WTC11 (cell line): ENCODE results near the gene TTC28. TPM values are rescaled to one million over a fixed set of nuclear protein-coding genes. Genes with fewer than 3 reads are reported as not detected.

Experiments
- ATAC-seq: fragments of 200-7000 bp; cut with Tn5 transposase; 2 replicates; pipeline ENCODE4 v1.10.0; 2021; ENCODE audit warnings: mild to moderate bottlenecking, moderate library complexity
- CTCF ChIA-PET: fragments of 300-600 bp; sonication (Branson Sonifier 250); formaldehyde crosslinking; loops from one replicate; lab custom pipeline; 2021; ENCODE audit warnings: antibody characterized with exemption; lab: Charles Lee
- POLR2A ChIA-PET: fragments of 350-600 bp; sonication (Branson Sonifier 250); formaldehyde crosslinking; loops from one replicate; lab custom pipeline; 2021; ENCODE audit warnings: antibody characterized with exemption; lab: Charles Lee
- DNase-seq: peaks from one replicate; pipeline ENCODE4 v3.0.0; 2021; ENCODE audit warnings: low spot score
- H3K27ac Mint-ChIP-seq: 2 replicates; pipeline ENCODE4 v1.8.0; 2021; ENCODE audit warnings: mixed read lengths
- H3K27me3 Mint-ChIP-seq: 2 replicates; pipeline ENCODE4 v1.8.0; 2021; ENCODE audit warnings: low read depth, mild to moderate bottlenecking, moderate library complexity, mixed read lengths
- H3K36me3 Mint-ChIP-seq: 2 replicates; pipeline ENCODE4 v1.8.0; 2021; ENCODE audit warnings: mixed read lengths
- H3K4me1 Mint-ChIP-seq: 2 replicates; pipeline ENCODE4 v1.8.0; 2022; ENCODE audit warnings: mixed read lengths
- H3K4me3 Mint-ChIP-seq: 2 replicates; pipeline ENCODE4 v1.8.0; 2021; ENCODE audit warnings: mild to moderate bottlenecking, moderate library complexity, mixed read lengths
- H3K9me3 Mint-ChIP-seq: 2 replicates; pipeline ENCODE4 v1.8.0; 2021; ENCODE audit warnings: mixed read lengths
- CREM ChIP-seq: sonication (generic); formaldehyde crosslinking; IDR thresholded peaks from 2 replicates; pipeline ENCODE4 v1.8.1; 2022; ENCODE audit warnings: mild to moderate bottlenecking, missing genetic modification reagents, moderate library complexity
- FOXK1 ChIP-seq: sonication (generic); formaldehyde crosslinking; IDR thresholded peaks from 2 replicates; pipeline ENCODE4 v1.8.0; 2022; ENCODE audit warnings: mild to moderate bottlenecking, moderate library complexity, missing genetic modification reagents
- GABPB1 ChIP-seq: sonication (generic); formaldehyde crosslinking; IDR thresholded peaks from 2 replicates; pipeline ENCODE4 v1.8.1; 2023; ENCODE audit warnings: mild to moderate bottlenecking, missing genetic modification reagents
- GRHL2 ChIP-seq: fragments of 250-450 bp; sonication (Bioruptor Pico); IDR thresholded peaks from 2 replicates; pipeline ENCODE4 v1.8.0; 2022; ENCODE audit warnings: mild to moderate bottlenecking, moderate library complexity; ENCODE audit not compliant: insufficient replicate concordance, severe bottlenecking
- JAZF1 ChIP-seq: fragments of 250-450 bp; sonication (Bioruptor Pico); IDR thresholded peaks from 2 replicates; pipeline ENCODE4 v1.9.0; 2021; ENCODE audit warnings: moderate library complexity, mild to moderate bottlenecking, inconsistent platforms
- JUN ChIP-seq: sonication (generic); formaldehyde crosslinking; IDR thresholded peaks from 2 replicates; pipeline ENCODE4 v1.8.0; 2023; ENCODE audit warnings: mild to moderate bottlenecking, missing genetic modification reagents
- MXD4 ChIP-seq: fragments of 250-450 bp; sonication (Bioruptor Pico); IDR thresholded peaks from 2 replicates; pipeline ENCODE4 v1.8.0; 2021; ENCODE audit warnings: mild to moderate bottlenecking, moderate library complexity, borderline replicate concordance
- NFE2L1 ChIP-seq: sonication (generic); formaldehyde crosslinking; IDR thresholded peaks from 2 replicates; pipeline ENCODE4 v1.8.1; 2023; ENCODE audit warnings: missing genetic modification reagents
- SMAD4 ChIP-seq: sonication (generic); formaldehyde crosslinking; IDR thresholded peaks from 2 replicates; pipeline ENCODE4 v1.8.0; 2022; ENCODE audit warnings: mild to moderate bottlenecking, missing genetic modification reagents
- TEAD4 ChIP-seq: sonication (generic); formaldehyde crosslinking; IDR thresholded peaks from 2 replicates; pipeline ENCODE4 v1.8.0; 2022; ENCODE audit warnings: mild to moderate bottlenecking, missing genetic modification reagents
- TP53 ChIP-seq: sonication (generic); formaldehyde crosslinking; IDR thresholded peaks from 2 replicates; pipeline ENCODE4 v1.8.1; 2023; ENCODE audit warnings: mild to moderate bottlenecking, missing genetic modification reagents
- ZNF121 ChIP-seq: sonication (generic); formaldehyde crosslinking; IDR thresholded peaks from 2 replicates; pipeline ENCODE4 v1.8.0; 2023; ENCODE audit warnings: missing genetic modification reagents
- ZNF219 ChIP-seq: sonication (generic); formaldehyde crosslinking; IDR thresholded peaks from 2 replicates; pipeline ENCODE4 v1.8.0; 2023; ENCODE audit warnings: missing genetic modification reagents, mild to moderate bottlenecking, borderline replicate concordance
- ZNF317 ChIP-seq: sonication (generic); formaldehyde crosslinking; IDR thresholded peaks from 2 replicates; pipeline ENCODE4 v1.8.1; 2023; ENCODE audit warnings: low read depth, mild to moderate bottlenecking, moderate library complexity, missing genetic modification reagents, borderline replicate concordance
- ZNF396 ChIP-seq: fragments of 250-450 bp; sonication (Bioruptor Pico); IDR thresholded peaks from 2 replicates; pipeline ENCODE4 v1.8.0; 2021; ENCODE audit warnings: mild to moderate bottlenecking, moderate library complexity, borderline replicate concordance
- ZNF416 ChIP-seq: fragments of 250-450 bp; sonication (Bioruptor Pico); IDR thresholded peaks from 2 replicates; pipeline ENCODE4 v1.9.0; 2021; ENCODE audit warnings: mild to moderate bottlenecking, inconsistent platforms
- total RNA-seq: library from RNA; stranded (reverse); gene quantifications from 3 replicates; pipeline ENCODE4 v1.2.3, GENCODE V29; 2021
- TF ChIP-seq, protein P1 (sequence below): sonication (generic); formaldehyde crosslinking; IDR thresholded peaks from 2 replicates; pipeline ENCODE4 v1.8.1; 2022; ENCODE audit warnings: mild to moderate bottlenecking, moderate library complexity, missing genetic modification reagents
- TF ChIP-seq, protein P2 (sequence below): sonication (generic); formaldehyde crosslinking; IDR thresholded peaks from 2 replicates; pipeline ENCODE4 v1.8.1; 2022; ENCODE audit warnings: missing genetic modification reagents, borderline replicate concordance
- TF ChIP-seq, protein P3 (sequence below): fragments of 250-450 bp; sonication (Bioruptor Pico); conservative IDR thresholded peaks from 2 replicates; pipeline ENCODE4 v1.9.0; 2021; ENCODE audit warnings: mild to moderate bottlenecking
- TF ChIP-seq, protein P4 (sequence below): sonication (generic); formaldehyde crosslinking; IDR thresholded peaks from 2 replicates; pipeline ENCODE4 v1.8.1; 2022; ENCODE audit warnings: mild to moderate bottlenecking, missing genetic modification reagents, moderate library complexity, borderline replicate concordance
- TF ChIP-seq, protein P5 (sequence below): sonication (generic); formaldehyde crosslinking; IDR thresholded peaks from 2 replicates; pipeline ENCODE4 v1.8.0; 2023; ENCODE audit warnings: missing genetic modification reagents
- TF ChIP-seq, protein P6 (sequence below): sonication (generic); formaldehyde crosslinking; IDR thresholded peaks from 2 replicates; pipeline ENCODE4 v1.8.1; 2023; ENCODE audit warnings: mild to moderate bottlenecking, missing genetic modification reagents, moderate library complexity
- TF ChIP-seq, protein P7 (sequence below): sonication (generic); formaldehyde crosslinking; IDR thresholded peaks from 2 replicates; pipeline ENCODE4 v1.8.1; 2023; ENCODE audit warnings: mild to moderate bottlenecking, missing genetic modification reagents, borderline replicate concordance

The TTC28 gene
- total RNA-seq, 1 experiment from 2014 or later: 13.0 TPM

DNA sequence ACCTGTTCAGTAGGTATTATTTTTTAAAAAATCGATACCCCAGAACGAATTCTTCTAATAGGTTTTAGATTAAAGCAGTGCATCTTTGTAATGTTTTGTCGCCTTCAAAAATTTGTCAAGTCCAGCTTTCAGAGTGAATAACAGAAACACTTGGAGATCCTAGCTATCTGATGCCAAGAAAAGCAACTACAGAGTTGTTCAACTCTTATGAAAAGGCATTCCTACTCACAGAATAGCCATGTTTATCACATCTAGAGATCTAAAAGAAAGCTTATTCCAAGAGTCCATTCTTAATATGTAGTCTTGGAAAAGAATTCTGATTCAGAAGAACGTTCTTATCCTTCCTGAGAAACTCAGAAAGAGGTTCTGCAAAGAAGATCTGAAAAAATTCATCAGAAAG is 268.5 kb downstream of the TTC28 start (continued):
- TF ChIP-seq, protein P1, sequence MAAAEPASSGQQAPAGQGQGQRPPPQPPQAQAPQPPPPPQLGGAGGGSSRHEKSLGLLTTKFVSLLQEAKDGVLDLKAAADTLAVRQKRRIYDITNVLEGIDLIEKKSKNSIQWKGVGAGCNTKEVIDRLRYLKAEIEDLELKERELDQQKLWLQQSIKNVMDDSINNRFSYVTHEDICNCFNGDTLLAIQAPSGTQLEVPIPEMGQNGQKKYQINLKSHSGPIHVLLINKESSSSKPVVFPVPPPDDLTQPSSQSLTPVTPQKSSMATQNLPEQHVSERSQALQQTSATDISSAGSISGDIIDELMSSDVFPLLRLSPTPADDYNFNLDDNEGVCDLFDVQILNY (CRISPR knock-in tag): no peak
- TF ChIP-seq, protein P2, sequence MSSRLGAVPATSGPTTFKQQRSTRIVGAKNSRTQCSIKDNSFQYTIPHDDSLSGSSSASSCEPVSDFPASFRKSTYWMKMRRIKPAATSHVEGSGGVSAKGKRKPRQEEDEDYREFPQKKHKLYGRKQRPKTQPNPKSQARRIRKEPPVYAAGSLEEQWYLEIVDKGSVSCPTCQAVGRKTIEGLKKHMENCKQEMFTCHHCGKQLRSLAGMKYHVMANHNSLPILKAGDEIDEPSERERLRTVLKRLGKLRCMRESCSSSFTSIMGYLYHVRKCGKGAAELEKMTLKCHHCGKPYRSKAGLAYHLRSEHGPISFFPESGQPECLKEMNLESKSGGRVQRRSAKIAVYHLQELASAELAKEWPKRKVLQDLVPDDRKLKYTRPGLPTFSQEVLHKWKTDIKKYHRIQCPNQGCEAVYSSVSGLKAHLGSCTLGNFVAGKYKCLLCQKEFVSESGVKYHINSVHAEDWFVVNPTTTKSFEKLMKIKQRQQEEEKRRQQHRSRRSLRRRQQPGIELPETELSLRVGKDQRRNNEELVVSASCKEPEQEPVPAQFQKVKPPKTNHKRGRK (CRISPR knock-in tag): no peak
- TF ChIP-seq NFE2L1: no peak
- TF ChIP-seq ZNF416 (CRISPR knock-in tag): no peak
- TF ChIP-seq SMAD4 (CRISPR knock-in tag): no peak
- TF ChIP-seq ZNF317 (CRISPR knock-in tag): no peak
- TF ChIP-seq MXD4 (CRISPR knock-in tag): no peak
- no peak for TF ChIP-seq ZNF121
- TF ChIP-seq, protein P3, sequence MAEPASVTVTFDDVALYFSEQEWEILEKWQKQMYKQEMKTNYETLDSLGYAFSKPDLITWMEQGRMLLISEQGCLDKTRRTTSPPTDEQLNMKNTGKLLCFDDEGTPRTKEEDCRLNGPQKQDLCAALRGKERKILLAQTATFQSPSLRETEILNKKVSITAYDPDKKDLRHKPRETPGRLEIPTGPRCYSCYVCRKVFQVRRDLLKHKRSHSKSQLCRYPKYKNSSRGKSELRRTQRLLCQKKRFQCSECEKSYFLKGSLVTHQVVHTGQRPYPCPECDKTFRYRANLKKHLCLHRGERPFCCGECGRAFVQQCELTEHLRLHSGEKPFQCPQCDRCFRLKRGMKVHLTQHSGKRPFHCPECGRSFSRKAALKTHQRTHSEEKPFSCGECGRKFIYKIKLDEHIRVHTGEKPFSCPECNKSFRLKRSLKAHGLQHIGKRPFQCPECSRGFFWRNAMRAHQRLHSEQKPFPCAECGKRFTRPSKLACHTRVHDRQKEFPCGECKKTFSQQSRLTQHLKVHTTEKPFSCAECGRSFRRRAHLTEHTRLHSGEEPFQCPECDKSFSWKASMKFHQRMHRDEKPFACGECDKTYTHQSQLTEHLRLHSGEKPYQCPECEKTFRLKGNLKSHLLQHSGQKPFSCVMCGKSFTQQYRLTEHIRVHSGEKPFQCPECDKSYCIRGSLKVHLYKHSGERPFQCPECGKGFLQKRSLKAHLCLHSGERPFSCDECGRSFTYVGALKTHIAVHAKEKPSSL (CRISPR knock-in tag): no peak

DNA sequence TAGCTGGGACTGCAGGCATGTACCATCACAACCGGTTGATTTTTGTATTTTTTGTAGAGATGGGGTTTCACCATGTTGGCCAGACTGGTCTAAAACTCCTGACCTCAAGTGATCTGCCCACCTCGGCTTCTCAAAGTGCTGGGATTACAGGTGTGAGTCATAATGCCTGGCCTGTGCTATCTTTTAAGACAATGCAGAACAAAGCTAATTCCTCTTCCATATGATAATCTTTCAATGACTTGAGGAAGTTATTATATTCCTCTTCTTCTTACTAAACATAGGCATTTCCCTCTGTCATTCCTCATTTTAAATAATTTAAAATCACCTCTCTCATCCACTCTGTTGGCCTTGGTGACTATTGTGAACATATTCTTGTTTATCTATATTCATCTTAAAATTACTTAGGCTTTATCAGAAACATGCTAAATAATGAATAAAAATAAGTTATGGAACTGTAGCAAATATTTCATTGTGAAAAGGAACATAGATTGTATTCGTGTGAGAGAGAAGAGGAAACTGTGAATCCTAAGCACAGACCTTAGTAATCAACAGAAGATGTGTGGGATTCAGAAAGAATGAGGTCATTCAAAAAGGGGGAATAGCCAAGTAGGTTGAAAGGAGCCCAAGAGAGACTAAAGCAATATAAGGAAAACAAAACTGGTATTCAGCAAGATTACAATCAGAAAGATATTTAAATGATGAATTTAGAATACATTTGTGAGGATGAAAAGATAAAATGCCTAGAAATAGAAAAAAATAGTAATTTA is 269.4 kb downstream of the TTC28 start:
- ChIA-PET CTCF (interaction anchor here (1.9 kb wide), 1 partner anchor 358 kb away, joined by 6 read pairs; no protein-coding TSS in a partner anchor), POLR2A (interaction anchor here (0.7 kb wide), 1 partner anchor 14 kb away, joined by 5 read pairs; no protein-coding TSS in a partner anchor)
- H3K9me3 Mint-ChIP-seq: peaks cover 16% of the 10 kb centered on the region
- no peak overlapping the region for H3K4me3 Mint-ChIP-seq
- H3K36me3 Mint-ChIP-seq: peaks cover 12% of the 10 kb centered on the region
- H3K4me1 Mint-ChIP-seq: peaks cover 3% of the 10 kb centered on the region; the same call in 1 of the 2 replicates
- no peak overlapping the region for H3K27ac Mint-ChIP-seq
- DNase-seq: no peak
- no peak for ATAC-seq
- no peaks in the 10 kb centered on the region for H3K27me3 Mint-ChIP-seq
- no peak for TF ChIP-seq CREM (CRISPR knock-in tag)
- no peak for TF ChIP-seq GRHL2 (CRISPR knock-in tag)
- no peak for TF ChIP-seq ZNF317 (CRISPR knock-in tag)
- no peak for TF ChIP-seq TP53 (CRISPR knock-in tag)
- TF ChIP-seq, protein P4, sequence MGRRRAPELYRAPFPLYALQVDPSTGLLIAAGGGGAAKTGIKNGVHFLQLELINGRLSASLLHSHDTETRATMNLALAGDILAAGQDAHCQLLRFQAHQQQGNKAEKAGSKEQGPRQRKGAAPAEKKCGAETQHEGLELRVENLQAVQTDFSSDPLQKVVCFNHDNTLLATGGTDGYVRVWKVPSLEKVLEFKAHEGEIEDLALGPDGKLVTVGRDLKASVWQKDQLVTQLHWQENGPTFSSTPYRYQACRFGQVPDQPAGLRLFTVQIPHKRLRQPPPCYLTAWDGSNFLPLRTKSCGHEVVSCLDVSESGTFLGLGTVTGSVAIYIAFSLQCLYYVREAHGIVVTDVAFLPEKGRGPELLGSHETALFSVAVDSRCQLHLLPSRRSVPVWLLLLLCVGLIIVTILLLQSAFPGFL (CRISPR knock-in tag): no peak
- TF ChIP-seq JAZF1 (CRISPR knock-in tag): no peak
- no peak for TF ChIP-seq TEAD4 (CRISPR knock-in tag)
- TF ChIP-seq, protein P5, sequence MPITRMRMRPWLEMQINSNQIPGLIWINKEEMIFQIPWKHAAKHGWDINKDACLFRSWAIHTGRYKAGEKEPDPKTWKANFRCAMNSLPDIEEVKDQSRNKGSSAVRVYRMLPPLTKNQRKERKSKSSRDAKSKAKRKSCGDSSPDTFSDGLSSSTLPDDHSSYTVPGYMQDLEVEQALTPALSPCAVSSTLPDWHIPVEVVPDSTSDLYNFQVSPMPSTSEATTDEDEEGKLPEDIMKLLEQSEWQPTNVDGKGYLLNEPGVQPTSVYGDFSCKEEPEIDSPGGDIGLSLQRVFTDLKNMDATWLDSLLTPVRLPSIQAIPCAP (CRISPR knock-in tag): no peak
- no peak for TF ChIP-seq JUN (CRISPR knock-in tag)
- TF ChIP-seq, protein P6, sequence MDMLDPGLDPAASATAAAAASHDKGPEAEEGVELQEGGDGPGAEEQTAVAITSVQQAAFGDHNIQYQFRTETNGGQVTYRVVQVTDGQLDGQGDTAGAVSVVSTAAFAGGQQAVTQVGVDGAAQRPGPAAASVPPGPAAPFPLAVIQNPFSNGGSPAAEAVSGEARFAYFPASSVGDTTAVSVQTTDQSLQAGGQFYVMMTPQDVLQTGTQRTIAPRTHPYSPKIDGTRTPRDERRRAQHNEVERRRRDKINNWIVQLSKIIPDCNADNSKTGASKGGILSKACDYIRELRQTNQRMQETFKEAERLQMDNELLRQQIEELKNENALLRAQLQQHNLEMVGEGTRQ (CRISPR knock-in tag): no peak
- no peak for TF ChIP-seq GABPB1 (CRISPR knock-in tag)
- no peak for TF ChIP-seq ZNF219 (CRISPR knock-in tag)
- TF ChIP-seq FOXK1 (CRISPR knock-in tag): no peak
- TF ChIP-seq ZNF396: no peak
- TF ChIP-seq, protein P7, sequence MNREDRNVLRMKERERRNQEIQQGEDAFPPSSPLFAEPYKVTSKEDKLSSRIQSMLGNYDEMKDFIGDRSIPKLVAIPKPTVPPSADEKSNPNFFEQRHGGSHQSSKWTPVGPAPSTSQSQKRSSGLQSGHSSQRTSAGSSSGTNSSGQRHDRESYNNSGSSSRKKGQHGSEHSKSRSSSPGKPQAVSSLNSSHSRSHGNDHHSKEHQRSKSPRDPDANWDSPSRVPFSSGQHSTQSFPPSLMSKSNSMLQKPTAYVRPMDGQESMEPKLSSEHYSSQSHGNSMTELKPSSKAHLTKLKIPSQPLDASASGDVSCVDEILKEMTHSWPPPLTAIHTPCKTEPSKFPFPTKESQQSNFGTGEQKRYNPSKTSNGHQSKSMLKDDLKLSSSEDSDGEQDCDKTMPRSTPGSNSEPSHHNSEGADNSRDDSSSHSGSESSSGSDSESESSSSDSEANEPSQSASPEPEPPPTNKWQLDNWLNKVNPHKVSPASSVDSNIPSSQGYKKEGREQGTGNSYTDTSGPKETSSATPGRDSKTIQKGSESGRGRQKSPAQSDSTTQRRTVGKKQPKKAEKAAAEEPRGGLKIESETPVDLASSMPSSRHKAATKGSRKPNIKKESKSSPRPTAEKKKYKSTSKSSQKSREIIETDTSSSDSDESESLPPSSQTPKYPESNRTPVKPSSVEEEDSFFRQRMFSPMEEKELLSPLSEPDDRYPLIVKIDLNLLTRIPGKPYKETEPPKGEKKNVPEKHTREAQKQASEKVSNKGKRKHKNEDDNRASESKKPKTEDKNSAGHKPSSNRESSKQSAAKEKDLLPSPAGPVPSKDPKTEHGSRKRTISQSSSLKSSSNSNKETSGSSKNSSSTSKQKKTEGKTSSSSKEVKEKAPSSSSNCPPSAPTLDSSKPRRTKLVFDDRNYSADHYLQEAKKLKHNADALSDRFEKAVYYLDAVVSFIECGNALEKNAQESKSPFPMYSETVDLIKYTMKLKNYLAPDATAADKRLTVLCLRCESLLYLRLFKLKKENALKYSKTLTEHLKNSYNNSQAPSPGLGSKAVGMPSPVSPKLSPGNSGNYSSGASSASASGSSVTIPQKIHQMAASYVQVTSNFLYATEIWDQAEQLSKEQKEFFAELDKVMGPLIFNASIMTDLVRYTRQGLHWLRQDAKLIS (CRISPR knock-in tag): no peak
- no peak for TF ChIP-seq ZNF121
